Measurements from ENCODE around the gene SGK1.

DNA sequence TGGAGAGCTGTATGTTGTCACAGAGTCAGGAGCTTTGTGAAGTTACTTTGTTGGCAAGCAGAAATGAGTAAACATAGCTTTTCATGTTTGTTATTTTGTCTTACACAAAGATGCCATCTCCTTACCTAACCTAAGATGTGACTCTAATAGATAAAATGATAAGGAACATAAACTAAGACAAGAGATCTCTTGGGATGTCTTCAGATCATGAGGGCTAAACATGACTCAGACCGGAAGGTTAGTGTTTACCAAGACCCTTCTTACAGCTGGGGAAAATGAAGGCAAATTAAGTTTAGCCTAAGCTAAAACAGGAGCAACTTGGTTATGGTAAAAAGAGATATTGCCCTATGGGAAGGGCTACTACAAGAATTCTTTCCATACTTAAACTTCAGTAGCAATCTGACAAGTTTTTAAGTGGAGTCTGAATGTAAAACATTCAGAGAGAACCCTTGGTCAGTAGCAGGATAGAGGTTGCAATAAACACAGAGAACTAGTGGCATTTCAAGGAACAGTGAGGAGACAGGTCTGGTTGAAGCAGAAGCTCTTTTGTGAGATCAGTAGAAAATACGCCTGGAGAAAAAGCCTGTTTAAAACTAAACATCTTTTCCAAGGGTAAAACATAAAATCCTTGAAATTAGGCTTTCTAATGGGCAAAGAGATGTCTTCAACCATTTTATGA is 29.9 kb downstream of the SGK1 start:
- TF ChIP-seq POLR2A (IDR thresholded peaks at IDR 0.05), result no peak
- TF ChIP-seq, protein P1, sequence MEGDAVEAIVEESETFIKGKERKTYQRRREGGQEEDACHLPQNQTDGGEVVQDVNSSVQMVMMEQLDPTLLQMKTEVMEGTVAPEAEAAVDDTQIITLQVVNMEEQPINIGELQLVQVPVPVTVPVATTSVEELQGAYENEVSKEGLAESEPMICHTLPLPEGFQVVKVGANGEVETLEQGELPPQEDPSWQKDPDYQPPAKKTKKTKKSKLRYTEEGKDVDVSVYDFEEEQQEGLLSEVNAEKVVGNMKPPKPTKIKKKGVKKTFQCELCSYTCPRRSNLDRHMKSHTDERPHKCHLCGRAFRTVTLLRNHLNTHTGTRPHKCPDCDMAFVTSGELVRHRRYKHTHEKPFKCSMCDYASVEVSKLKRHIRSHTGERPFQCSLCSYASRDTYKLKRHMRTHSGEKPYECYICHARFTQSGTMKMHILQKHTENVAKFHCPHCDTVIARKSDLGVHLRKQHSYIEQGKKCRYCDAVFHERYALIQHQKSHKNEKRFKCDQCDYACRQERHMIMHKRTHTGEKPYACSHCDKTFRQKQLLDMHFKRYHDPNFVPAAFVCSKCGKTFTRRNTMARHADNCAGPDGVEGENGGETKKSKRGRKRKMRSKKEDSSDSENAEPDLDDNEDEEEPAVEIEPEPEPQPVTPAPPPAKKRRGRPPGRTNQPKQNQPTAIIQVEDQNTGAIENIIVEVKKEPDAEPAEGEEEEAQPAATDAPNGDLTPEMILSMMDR (IDR thresholded peaks at IDR 0.05), result no peak

All from testis (tissue), 2 donors.